PC-9 (cell line): ENCODE results near the gene CKB.

ENCODE experiments used
- CTCF ChIP-seq: fragments of 200-600 bp; sonication (generic); conservative IDR thresholded peaks from 2 replicates; pipeline ENCODE4 v1.6.1; 2017; ENCODE audit warnings: mixed run types, antibody characterized with exemption, mild to moderate bottlenecking, moderate library complexity
- EZH2 ChIP-seq: fragments of 200-600 bp; sonication (generic); IDR thresholded peaks from 2 replicates; pipeline ENCODE4 v1.8.0; 2017; ENCODE audit warnings: antibody characterized with exemption, low read depth

- TF ChIP-seq CTCF, result no peak
- TF ChIP-seq EZH2, result no peak
Observed at GRCh38 chr14:103519837-103520212, 2.8 kb downstream of the CKB start.
